ENCODE measurements around the gene ITGAL.
"Not testable (repeated sequence)": the region's sequence is repeated elsewhere in the genome, so short reads cannot be mapped to it uniquely, and the experiment has no call there.

Gene ITGAL

DNA sequence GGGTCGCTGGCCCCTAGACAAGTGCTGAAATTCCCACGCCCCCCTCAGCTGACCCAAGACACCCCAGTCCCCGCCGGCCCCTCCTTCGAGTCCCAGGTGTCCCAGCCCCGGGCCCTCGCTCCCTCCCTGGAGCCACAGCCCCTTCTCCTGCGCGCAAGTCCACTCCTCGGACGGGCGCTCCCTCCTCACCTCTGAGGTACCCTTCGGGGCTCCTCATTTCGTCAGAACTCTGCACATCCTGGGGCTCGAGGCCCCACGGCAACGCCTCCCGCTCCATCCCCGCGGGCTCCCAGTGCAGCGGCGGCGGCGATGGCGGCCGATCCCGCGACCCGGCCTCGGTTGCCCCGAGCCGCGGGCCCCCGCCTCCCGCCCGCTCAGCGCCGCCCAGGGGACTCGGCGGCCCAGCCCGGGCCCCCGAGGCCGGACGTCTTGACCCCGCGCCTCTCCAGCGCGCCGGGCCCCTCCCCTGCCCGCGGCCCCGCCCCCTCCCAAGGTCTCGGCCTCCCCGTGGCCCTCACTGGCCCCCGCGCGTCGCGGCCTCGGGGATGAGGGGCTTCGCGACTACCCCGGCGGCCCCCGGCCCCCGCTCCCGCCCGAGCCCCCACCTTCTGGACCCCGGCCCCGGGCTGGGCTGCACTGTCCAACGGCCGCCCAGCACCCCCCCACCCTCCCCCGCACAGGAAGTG lies 53.7 kb downstream of the ITGAL start, which contains the start of gene ZNF768:
Gene ZNF768, minus strand, starts transcription at position 430 of the 686 bp plus-strand sequence. Its CDS starts 153 bp downstream, at position 277.
- DNase-seq (ENCODE audit: low read depth): no peak

DNA sequence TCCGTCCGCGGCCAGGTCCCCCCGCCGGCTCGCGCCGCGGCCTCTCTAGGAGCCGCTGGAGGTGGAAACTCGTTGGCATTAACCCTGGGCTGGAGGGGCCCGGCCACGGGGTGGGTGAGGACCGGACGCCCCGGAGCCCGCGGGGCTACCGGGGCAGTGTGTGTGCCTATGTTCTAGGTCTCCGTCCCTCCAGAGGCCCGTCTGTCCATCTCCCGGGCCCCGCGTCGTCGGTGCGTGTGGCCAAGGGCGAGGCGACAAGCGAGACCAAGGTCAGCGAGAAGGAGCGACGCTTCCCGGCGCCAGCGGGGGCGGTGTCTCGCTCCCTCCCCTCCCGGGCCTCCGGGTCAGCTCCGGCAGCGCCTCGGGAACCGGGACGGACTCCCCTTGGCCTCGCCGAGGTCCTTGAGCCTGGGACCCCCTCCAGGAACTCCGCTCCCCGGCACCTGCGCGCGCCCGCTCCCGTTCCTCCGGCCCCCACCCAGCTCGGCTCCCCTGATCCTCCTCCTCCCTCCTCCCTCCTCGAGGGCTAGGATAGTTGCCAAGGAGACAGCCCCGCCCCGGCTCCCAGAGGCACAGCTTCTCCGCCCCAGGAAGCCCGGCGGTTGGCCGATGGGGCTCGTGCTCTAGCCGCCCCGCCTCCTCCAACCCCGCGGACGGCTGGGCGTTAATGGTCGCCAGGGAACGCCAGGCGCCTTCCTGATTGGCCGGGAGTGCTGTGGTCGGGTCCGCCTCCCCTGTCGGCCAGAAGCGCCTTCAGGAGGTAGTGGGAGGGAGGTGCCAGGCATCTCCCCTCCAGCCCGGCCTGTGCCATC lies 54.5 kb downstream of the ITGAL start:
- peak; percentile 82 for DNase-seq (ENCODE audit: low read depth)

- DNase-seq (ENCODE audit: low read depth): no peak
These were observed 55.2 kb downstream of the ITGAL start for GRCh38 chr16:30527635-30528178.

DNA sequence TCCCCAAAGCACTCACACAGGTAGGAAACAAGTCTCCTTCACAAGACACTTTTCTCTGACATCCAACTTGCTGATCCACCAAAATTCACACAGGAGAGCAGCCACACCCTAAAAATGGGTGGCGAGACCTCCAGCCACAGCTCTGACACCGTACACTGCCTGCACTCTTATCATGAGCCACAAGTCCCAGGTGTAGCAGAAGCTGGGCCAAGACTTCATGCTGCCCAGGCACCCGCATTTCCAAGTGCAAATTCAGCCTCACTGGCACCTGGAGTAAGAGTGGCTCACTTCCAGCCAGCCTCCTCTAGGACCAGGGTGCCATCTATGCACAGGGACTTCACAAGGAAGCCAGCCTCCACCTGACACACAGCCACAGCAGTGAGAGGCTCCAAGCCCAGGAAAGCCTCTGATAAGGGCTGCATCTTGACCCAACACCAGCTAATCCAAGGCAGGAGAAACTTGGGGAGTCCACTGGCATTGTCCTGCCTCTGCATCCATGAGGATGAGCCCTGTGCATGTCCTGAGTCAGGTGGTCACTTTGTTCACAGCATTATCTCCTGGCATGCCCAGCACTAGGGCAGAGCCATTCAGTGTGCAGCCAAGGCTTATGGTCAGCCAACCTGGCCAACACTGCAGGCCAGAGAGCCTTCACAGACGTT lies 56.4 kb downstream of the ITGAL start:
- no peak for DNase-seq (ENCODE audit: low read depth)

DNA sequence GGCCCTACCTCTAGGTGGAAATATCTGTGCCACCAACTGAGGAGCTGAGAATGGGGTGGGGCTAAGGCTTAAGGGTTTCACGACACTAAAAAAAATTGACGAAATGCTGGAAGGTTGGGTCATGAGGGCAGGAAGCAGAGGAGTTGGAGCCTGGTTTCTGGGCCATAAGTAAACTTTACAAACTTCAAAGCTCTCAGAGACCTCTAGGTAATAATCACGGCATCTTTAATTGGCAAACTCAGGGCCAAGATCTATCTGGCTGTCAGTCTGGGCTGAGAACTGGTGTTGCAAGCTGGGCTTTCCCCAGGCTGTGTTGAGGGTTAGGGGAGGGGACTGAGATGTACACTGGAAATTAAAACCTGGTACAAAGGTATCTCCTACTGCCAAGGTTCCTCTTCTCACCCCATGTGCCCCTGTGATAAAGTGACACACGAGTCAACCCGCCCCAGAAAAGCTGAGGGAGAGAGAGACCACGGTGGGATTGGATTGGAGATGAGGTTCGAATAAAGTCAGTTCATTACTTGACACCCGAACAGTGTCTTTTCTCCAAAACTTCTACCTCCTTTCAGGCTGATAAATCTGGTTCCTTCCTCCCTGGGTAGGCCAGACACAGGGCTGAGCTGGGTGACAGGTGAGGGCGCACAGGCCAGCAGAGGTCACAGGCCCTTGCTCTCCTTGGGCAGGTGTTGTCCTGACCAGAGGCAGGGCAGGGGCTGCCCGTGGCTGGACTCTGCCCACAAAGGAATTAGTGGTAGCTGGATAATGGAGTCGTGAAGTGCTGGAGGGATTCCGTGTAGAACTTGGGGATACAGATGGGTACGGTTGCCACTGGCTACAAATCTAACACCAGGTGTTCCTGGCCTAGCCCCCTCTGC lies 57.9 kb downstream of the ITGAL start:
- no peak for DNase-seq (ENCODE audit: low read depth)

DNA sequence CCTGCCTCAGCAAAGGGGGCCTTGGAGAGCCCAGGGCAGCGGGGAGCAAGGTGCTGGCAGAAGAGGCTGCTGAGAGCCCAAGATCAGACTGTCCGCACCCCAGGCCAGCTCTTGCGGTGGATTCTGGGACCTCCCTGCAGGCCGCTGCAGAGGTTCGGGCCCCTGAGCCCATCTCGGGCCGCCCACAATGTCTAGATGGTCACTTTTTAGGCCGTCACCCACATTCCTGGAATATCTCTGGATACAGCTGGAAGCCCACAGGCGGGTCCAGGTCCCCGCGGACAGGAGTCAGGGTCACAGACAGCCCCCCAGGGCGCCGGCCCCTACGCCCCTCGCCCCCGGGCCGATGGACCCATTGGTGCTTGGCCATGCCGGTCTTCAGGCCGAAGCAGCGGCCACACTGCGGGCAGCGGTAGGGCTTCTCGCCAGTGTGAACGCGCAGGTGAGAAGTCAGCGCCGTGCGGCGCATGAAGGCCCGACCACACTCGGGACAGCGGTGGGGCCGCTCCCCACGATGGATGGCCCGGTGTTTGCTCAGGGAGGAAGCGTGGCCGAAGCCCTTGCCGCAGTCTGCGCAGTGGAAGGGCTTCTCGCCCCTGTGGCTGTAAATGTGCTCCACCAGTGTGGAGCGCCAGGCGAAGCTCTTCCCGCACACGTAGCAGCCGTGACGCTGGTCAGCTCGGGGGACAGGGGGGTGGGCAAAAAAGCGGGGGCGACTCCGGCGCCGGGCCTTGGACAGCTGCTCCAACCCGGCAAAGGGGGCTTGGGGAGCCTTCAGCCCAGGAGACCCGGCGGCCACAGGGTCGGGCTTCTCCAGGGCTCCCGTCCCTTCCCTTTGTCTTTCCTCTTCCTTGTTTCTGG lies 60.0 kb downstream of the ITGAL start:
- DNase-seq (ENCODE audit: low read depth): no peak

DNA sequence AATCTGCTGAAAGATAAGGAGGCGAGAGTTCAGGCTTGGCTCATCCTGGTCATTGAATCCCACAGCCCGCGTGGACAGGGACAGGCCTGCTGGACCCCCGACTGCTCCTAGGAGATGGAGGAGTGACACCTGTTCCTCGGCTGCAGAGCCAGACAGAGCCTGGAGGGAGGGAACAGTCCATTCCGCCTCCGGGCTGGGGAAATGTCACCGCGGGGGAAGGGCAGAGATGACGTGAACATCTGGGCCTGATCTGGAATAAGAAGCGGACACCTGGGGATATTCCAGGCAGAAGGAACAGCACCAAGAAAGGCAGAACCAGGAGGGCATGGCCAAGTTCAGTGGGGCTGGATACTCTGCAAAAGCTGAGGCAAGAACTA lies 60.6 kb downstream of the ITGAL start:
- DNase-seq (ENCODE audit: low read depth): no peak

GRCh38 chr16:30533748-30534367 lies 61.3 kb downstream of the ITGAL start:
- DNase-seq (ENCODE audit: low read depth): no peak

DNA sequence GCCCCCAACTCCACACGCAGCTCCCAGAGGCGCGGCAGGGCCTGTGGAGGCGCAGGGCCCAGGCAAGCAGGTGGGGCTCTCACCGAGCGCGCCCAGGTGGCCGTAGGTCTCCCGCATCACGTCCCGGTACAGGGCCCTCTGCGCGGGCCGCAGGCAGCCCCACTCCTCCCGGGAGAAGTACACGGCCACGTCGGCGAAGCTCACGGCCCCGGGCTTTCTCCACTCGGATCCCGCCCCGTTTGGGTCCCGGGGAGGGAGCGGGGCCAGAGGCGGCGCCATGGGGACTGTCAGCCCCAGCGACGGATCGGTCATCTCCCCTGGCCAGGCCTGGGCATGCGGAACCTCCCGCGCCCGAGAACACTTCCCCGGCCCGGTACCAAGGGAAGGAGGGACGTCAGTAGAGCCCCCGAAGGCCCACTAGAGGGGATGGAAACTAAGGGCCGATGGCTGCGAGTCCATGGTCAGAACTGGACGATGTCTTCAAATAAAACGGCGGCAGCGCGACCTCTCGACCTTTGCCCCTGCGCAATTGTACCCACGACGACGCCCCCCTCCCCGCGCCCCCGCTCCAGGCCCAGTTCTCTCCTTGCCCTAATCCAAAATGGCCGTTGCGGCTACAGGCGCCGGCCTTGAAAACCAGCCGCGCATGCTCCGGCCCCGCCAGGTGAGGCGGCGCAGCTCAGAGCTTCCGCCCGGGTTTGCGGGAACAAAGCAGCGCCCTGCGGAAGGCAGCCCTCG lies 62.0 kb downstream of the ITGAL start, which contains the start of gene ZNF747:
Gene ZNF747, minus strand, starts transcription at position 491 of the 738 bp plus-strand sequence. Its CDS starts 179 bp downstream, at position 312.
- peak; percentile 61 for DNase-seq (ENCODE audit: low read depth)

DNA sequence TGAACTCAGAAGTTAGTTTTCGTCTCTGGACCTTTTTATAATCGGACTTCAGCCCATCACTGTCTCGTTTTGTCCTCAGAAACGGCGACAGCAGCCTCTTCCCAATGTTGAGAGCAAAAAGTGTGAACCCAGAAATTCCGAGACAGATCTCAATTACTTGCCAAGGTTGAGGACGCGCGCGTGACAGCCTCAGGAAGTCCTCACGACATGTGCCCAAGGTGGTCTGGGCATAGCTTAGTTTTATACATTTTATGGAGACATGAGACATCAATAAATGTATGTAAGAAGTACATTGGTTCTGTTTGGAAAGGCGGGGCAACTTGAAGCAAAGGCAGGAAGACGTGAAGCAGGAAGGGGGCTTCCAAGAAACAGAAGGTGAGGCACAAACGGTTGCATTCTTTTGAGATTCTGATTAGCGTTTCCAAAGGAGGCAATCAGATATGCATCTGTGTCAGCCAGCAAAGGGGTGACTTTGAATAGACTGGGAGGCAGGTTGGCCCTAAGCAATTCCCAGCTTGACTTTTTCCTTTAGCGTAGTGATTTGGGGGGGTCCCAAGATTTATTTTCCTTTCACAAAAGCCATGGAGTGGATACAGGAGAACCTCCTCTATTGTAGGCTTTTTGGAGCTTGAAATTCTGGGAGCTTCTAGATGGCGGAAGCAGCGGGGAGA lies 62.7 kb downstream of the ITGAL start:
- DNase-seq (ENCODE audit: low read depth): no peak

GRCh38 chr16:30535777-30536190 lies 63.2 kb downstream of the ITGAL start:
- no peak for DNase-seq (ENCODE audit: low read depth)

GRCh38 chr16:30536391-30537024 lies 64.0 kb downstream of the ITGAL start:
- not testable (repeated sequence) for DNase-seq (ENCODE audit: low read depth)

GRCh38 chr16:30539000-30539964 lies 66.7 kb downstream of the ITGAL start:
- DNase-seq (ENCODE audit: low read depth): no peak

GRCh38 chr16:30539986-30540526 lies 67.5 kb downstream of the ITGAL start:
- DNase-seq (ENCODE audit: low read depth): not testable (repeated sequence)

DNA sequence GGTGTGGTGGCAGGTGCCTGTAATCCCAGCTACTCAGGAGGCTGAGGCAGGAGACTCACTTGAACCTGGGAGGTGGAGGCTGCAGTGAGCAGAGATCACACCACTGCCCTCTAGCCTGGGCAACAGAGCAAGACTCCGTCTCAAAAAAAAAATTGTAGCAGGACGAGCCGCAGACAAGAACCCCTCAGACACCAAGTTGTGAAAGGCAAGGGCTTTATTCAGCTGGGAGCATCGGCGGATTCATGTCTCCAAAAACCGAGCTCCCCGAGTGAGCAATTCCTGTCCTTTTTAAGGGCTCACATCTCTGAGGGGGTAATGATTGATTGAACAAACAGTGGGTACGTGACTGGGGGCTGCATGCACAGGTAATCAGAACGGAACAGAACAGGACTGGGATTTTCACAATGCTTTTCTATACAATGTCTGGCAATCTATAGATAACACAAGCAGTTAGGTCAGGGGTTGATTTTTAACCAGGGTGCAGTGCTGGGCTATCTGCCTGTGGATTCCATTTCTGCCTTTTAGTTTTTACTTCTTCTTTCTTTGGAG lies 68.4 kb downstream of the ITGAL start:
- DNase-seq (ENCODE audit: low read depth): not testable (repeated sequence)
